DOHH2 (cell line): Measurements from ENCODE around the gene QRFP.

Source experiments
- H3F3A ChIP-seq: fragments of 200-600 bp; sonication (generic), shearing (Covaris generic); 2 replicates; pipeline ENCODE4 v1.6.0; 2016; ENCODE audit warnings: antibody characterized with exemption, mild to moderate bottlenecking; ENCODE audit not compliant: control insufficient read depth, insufficient read depth
- H3K27ac ChIP-seq: fragments of 200-600 bp; sonication (generic); 2 replicates; pipeline ENCODE4 v1.5.1; 2014; ENCODE audit warnings: low read depth, mild to moderate bottlenecking, low read length, moderate library complexity
- H3K27me3 ChIP-seq: fragments of 200-600 bp; sonication (generic); 2 replicates; pipeline ENCODE4 v1.6.1; 2014; ENCODE audit warnings: mild to moderate bottlenecking, low read length, mixed read lengths; ENCODE audit not compliant: control insufficient read depth
- H3K36me3 ChIP-seq: fragments of 200-600 bp; sonication (generic); 2 replicates; pipeline ENCODE4 v1.6.1; 2014; ENCODE audit warnings: mild to moderate bottlenecking, low read length, moderate library complexity, mixed read lengths; ENCODE audit not compliant: control insufficient read depth
- H3K4me1 ChIP-seq: fragments of 200-600 bp; sonication (generic); 2 replicates; pipeline ENCODE4 v1.6.1; 2014; ENCODE audit warnings: mild to moderate bottlenecking, low read length, mixed read lengths; ENCODE audit not compliant: control insufficient read depth
- H3K4me2 ChIP-seq: fragments of 200-600 bp; sonication (generic); 2 replicates; pipeline ENCODE4 v1.6.0; 2014; ENCODE audit warnings: mild to moderate bottlenecking, low read length, moderate library complexity
- H3K4me3 ChIP-seq: fragments of 200-600 bp; sonication (generic); 2 replicates; pipeline ENCODE4 v1.5.1; 2014; ENCODE audit warnings: mild to moderate bottlenecking, low read length, mixed read lengths
- H3K79me2 ChIP-seq: fragments of 200-600 bp; sonication (generic); 2 replicates; pipeline ENCODE4 v1.6.1; 2014; ENCODE audit warnings: mild to moderate bottlenecking, low read length, mixed read lengths; ENCODE audit not compliant: control insufficient read depth
- H3K9me2 ChIP-seq: fragments of 200-600 bp; sonication (generic); replicated peaks from 2 replicates; pipeline ENCODE4 v1.6.1; 2014; ENCODE audit warnings: mild to moderate bottlenecking, low read length, mixed read lengths; ENCODE audit not compliant: control insufficient read depth
- H3K9me3 ChIP-seq: fragments of 200-600 bp; sonication (generic); 2 replicates; pipeline ENCODE4 v1.6.1; 2014; ENCODE audit warnings: antibody characterized with exemption, low read length, mixed read lengths; ENCODE audit not compliant: control insufficient read depth, insufficient read depth
- H4K20me1 ChIP-seq: fragments of 200-600 bp; sonication (generic); 2 replicates; pipeline ENCODE4 v1.6.0; 2014; ENCODE audit warnings: low read depth, mild to moderate bottlenecking, antibody characterized with exemption, low read length, moderate library complexity; ENCODE audit not compliant: control insufficient read depth, insufficient read depth
- CTCF ChIP-seq: fragments of 200-600 bp; sonication (generic); IDR thresholded peaks from one replicate; pipeline ENCODE4 v1.5.1; 2014; ENCODE audit warnings: antibody characterized with exemption, mild to moderate bottlenecking, low read depth, low read length; ENCODE audit not compliant: poor library complexity, severe bottlenecking
- EZH2phosphoT487 ChIP-seq: fragments of 200-600 bp; sonication (generic); IDR thresholded peaks from 2 replicates; pipeline ENCODE4 v1.6.1; 2017; ENCODE audit warnings: borderline replicate concordance, mild to moderate bottlenecking, antibody characterized with exemption, low read length, moderate library complexity, mixed read lengths

The QRFP gene

GRCh38 chr9:130905902-130906734 lies 9.5 kb upstream of the QRFP start:
- TF ChIP-seq CTCF (no peak), EZH2phosphoT487 (no peak)
- Histone ChIP-seq H3K4me3 (no peak overlapping the region), H3F3A (no peaks in the 10 kb centered on the region), H3K4me1 (no peaks in the 10 kb centered on the region), H3K27me3 (no peaks in the 10 kb centered on the region), H3K36me3 (no peaks in the 10 kb centered on the region), H4K20me1 (no peaks in the 10 kb centered on the region), H3K9me3 (no peaks in the 10 kb centered on the region), H3K9me2 (no peaks in the 10 kb centered on the region), H3K27ac (no peak overlapping the region), H3K79me2 (no peaks in the 10 kb centered on the region), H3K4me2 (no peak overlapping the region)

- Histone ChIP-seq H3K4me2 (no peak overlapping the region), H3K36me3 (no peaks in the 10 kb centered on the region), H3K27me3 (no peaks in the 10 kb centered on the region), H3K9me3 (no peaks in the 10 kb centered on the region), H4K20me1 (no peaks in the 10 kb centered on the region), H3K9me2 (no peaks in the 10 kb centered on the region), H3K79me2 (no peaks in the 10 kb centered on the region), H3K4me1 (no peaks in the 10 kb centered on the region), H3K27ac (no peak overlapping the region), H3K4me3 (no peak overlapping the region), H3F3A (no peaks in the 10 kb centered on the region)
- TF ChIP-seq CTCF (no peak), EZH2phosphoT487 (no peak)
Observed at GRCh38 chr9:130905125-130905901, 8.7 kb upstream of the QRFP start.

DNA sequence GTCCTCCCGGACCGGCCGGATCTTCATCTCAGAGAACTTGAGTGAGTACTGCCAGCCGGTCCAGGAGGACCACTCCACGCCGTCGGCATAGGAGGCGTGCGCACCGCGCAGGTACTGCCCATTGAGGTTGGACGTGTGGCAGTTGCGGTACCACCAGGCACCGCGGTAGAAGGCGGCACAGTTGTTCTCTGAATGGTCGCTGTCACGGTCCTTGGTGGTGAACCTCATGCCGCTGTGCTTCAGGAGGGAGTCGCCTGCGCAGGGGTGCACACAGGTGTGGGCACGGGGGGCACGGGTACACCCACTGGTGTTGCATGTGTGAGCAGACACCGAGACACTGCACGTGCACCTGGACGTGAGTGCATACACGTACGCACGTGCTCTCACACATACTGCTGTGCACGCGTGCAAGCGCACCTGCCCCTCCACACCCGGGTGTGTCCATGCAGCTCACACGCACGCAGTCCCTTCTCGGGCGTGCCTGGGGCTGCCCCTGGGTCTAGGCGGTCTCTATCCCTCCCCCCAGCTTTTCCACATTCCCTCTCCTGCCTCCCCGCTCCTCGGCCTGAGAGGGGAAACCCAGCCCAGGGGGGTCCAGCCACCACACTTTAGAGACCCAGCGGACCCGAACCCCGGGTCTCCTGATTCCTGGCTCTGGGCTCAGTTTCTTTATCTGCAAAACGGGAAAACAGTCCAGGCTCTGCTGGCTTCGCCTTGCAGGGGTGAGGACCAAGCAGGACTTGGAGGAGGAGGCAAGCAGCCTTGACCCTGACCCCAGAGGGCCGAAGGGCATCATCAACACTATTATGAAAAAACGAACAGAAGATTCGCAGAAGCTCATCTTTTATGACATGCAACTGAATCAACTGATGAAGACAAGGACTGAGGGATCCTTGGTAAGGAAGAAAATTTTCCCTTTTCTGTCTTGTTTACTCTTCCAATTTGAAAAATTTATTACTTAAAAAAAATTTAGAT lies 7.7 kb upstream of the QRFP start:
- TF ChIP-seq CTCF (no peak), EZH2phosphoT487 (no peak)
- Histone ChIP-seq H3K4me2 (no peak overlapping the region), H3K27me3 (no peaks in the 10 kb centered on the region), H3K27ac (no peak overlapping the region), H3K79me2 (no peaks in the 10 kb centered on the region), H4K20me1 (no peaks in the 10 kb centered on the region), H3K9me2 (no peaks in the 10 kb centered on the region), H3K4me1 (no peaks in the 10 kb centered on the region), H3K4me3 (no peak overlapping the region), H3K36me3 (no peaks in the 10 kb centered on the region), H3F3A (no peaks in the 10 kb centered on the region), H3K9me3 (no peaks in the 10 kb centered on the region)
